ENCODE data around the gene EPB41. TPM values are rescaled to one million over a fixed set of nuclear protein-coding genes. Genes with fewer than 3 reads are reported as not detected.

Gene EPB41
- total RNA-seq, 2 experiments from 2014 or later, result 73.7 to 83.8 TPM

DNA sequence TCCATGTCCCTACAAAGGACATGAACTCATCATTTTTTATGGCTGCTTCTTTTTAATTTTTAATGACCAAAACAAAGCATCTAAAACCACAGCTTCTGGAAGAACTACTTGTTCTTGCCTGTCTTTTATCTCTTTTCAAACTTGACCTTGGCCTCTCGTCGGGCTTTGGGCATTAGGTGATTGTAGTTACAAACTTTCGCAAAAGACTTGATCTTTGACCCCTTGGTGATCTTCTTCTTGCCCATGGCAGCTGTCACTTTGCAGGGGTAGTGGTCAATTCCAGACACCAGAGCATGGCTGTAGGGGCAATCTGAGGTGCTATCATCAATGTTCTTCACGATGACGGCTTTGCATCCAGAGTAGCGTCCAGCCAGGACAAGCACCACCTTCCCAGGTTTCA lies 67.8 kb downstream of the EPB41 start:
- H3K27me3 Mint-ChIP-seq, result no peaks in the 10 kb centered on the region
- no peak overlapping the region for H3K27ac Mint-ChIP-seq
- H3K36me3 Mint-ChIP-seq, result peaks cover 14% of the 10 kb centered on the region
- DNase-seq (no peak), ATAC-seq (no peak)
- CTCF ChIA-PET, result no interaction called here
- peaks cover 20% of the 10 kb centered on the region for H3K4me1 Mint-ChIP-seq
- H3K9me3 Mint-ChIP-seq (ENCODE audit: low read depth), result peaks cover 5% of the 10 kb centered on the region
- no peak overlapping the region for H3K4me3 Mint-ChIP-seq

DNA sequence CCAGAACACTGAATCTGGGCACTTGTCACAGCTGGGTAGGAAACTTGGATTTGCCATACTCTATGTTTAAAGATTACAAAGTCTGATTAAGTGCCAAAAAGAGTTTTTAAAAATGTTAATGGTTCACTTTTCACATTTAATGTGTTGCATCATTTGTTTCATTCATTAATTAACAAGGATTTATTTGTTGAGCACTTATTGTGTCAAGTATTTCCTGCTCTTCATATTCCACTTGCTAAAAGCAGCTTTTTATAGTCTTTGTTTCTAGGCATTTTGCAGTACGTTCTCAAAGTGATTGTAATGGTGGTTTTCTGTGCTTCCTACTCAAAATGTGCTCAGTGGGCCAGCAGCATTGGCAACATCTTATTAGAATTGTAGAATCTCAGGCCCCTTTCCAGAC lies 68.7 kb downstream of the EPB41 start:
- no peak overlapping the region for H3K4me3 Mint-ChIP-seq
- peaks cover 5% of the 10 kb centered on the region for H3K9me3 Mint-ChIP-seq (ENCODE audit: low read depth)
- peaks cover 14% of the 10 kb centered on the region for H3K36me3 Mint-ChIP-seq
- DNase-seq (no peak), ATAC-seq (no peak)
- H3K27me3 Mint-ChIP-seq, result no peaks in the 10 kb centered on the region
- peaks cover 14% of the 10 kb centered on the region for H3K4me1 Mint-ChIP-seq
- no peak overlapping the region for H3K27ac Mint-ChIP-seq
- CTCF ChIA-PET, result no interaction called here

GRCh38 chr1:28983509-28984310 lies 69.3 kb downstream of the EPB41 start:
- no peak for DNase-seq

GRCh38 chr1:28984311-28984684 lies 69.9 kb downstream of the EPB41 start:
- DNase-seq (no peak), ATAC-seq (no peak)
- H3K27ac Mint-ChIP-seq, result no peak overlapping the region
- peaks cover 5% of the 10 kb centered on the region for H3K9me3 Mint-ChIP-seq (ENCODE audit: low read depth)
- CTCF ChIA-PET, result interaction anchor here (1.0 to 1.1 kb wide), 2 partner anchors 27 to 60 kb away, joined by 3 read pairs; no protein-coding TSS in a partner anchor
- no peaks in the 10 kb centered on the region for H3K27me3 Mint-ChIP-seq
- peaks cover 11% of the 10 kb centered on the region for H3K4me1 Mint-ChIP-seq
- peaks cover 18% of the 10 kb centered on the region for H3K36me3 Mint-ChIP-seq
- H3K4me3 Mint-ChIP-seq, result no peak overlapping the region

More at GRCh38 chr1:28983509-28984310, 69.3 kb downstream of the EPB41 start:
- Mint-ChIP-seq H3K9me3 (ENCODE audit: low read depth) (peaks cover 5% of the 10 kb centered on the region), H3K27ac (no peak overlapping the region), H3K27me3 (no peaks in the 10 kb centered on the region), H3K4me1 (peaks cover 13% of the 10 kb centered on the region), H3K36me3 (peaks cover 14% of the 10 kb centered on the region), H3K4me3 (no peak overlapping the region)
- no peak for ATAC-seq
- CTCF ChIA-PET, result interaction anchor here (1.1 kb wide), 1 partner anchor 27 kb away, joined by 3 read pairs; no protein-coding TSS in a partner anchor

- H3K4me1 Mint-ChIP-seq, result peaks cover 5% of the 10 kb centered on the region
- DNase-seq, result no peak
- H3K36me3 Mint-ChIP-seq, result peaks cover 15% of the 10 kb centered on the region
- H3K9me3 Mint-ChIP-seq (ENCODE audit: low read depth), result peaks cover 5% of the 10 kb centered on the region
- H3K4me3 Mint-ChIP-seq, result no peak overlapping the region
- no peaks in the 10 kb centered on the region for H3K27me3 Mint-ChIP-seq
- H3K27ac Mint-ChIP-seq, result no peak overlapping the region
- ATAC-seq, result no peak
- CTCF ChIA-PET, result interaction anchor here (0.6 to 1.0 kb wide), 2 partner anchors 61 to 176 kb away, joined by 3 to 4 read pairs; no protein-coding TSS in a partner anchor
Measured at GRCh38 chr1:28985427-28985826, 71.1 kb downstream of the EPB41 start.

DNA sequence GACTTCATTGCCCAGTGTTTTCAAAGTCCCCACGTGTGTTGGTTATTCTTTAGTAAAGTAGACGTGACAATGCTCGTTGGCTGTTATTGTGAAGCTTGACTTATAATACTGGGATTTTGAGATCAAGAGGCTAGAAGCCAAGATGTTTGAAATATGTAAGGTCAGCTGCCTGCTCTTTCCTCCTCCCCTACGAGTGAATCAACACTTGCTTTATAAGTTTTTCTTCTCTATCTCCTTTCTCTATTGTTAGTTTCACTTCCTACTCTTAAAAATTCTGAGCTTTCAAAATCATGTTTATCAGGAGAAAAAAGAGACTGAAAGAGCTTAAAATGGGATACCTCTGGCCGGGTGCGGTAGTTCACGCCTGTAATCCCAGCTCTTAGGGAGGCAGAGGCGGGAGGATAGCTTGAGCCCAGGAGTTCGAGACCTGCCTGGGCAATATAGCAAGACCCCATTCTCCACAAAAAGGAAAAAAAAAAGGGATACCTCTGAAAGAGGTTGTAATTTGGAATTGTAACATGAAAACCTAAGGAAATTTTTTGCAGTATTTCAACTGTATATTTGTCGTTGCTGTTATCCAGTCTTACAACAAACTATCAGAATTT lies 72.0 kb downstream of the EPB41 start:
- Mint-ChIP-seq H3K27me3 (no peaks in the 10 kb centered on the region), H3K4me3 (no peak overlapping the region), H3K4me1 (peaks cover 5% of the 10 kb centered on the region), H3K36me3 (peaks cover 15% of the 10 kb centered on the region), H3K27ac (no peak overlapping the region), H3K9me3 (ENCODE audit: low read depth) (peaks cover 5% of the 10 kb centered on the region)
- no peak for DNase-seq
- no peak for ATAC-seq
- CTCF ChIA-PET, result interaction anchor here (0.9 kb wide), 1 partner anchor 46 kb away, joined by 3 read pairs; no protein-coding TSS in a partner anchor

DNA sequence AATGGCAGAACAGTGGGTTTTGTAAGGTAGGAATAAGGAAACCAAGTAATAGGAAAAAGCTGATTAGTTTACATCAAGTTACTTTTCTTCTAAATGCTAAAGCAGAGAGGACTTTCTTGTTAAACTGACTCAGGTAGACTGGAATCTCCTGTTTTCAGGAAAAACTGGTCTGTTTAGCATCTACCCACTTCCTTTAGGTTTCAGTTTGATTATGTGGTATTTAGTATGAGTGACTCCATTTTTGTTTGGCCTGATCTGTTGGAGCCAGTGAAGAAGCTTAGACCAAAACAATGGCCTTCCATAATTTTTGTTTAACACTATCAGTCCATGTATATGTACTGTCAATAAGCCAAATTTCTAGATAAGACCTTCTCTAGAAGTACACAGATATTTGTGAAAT lies 88.4 kb downstream of the EPB41 start:
- H3K27me3 Mint-ChIP-seq, result no peaks in the 10 kb centered on the region
- H3K9me3 Mint-ChIP-seq (ENCODE audit: low read depth), result no peaks in the 10 kb centered on the region
- ATAC-seq (no peak), DNase-seq (no peak)
- H3K27ac Mint-ChIP-seq, result no peak overlapping the region
- H3K4me3 Mint-ChIP-seq, result no peak overlapping the region
- H3K4me1 Mint-ChIP-seq, result peaks cover 7% of the 10 kb centered on the region
- CTCF ChIA-PET, result no interaction called here
- peaks cover 26% of the 10 kb centered on the region for H3K36me3 Mint-ChIP-seq

- Mint-ChIP-seq H3K27ac (peak overlapping the region; percentile 26), H3K9me3 (ENCODE audit: low read depth) (no peaks in the 10 kb centered on the region), H3K4me1 (peaks cover 7% of the 10 kb centered on the region), H3K27me3 (no peaks in the 10 kb centered on the region), H3K4me3 (no peak overlapping the region), H3K36me3 (peaks cover 27% of the 10 kb centered on the region)
- CTCF ChIA-PET, result no interaction called here
- DNase-seq, result no peak
- no peak for ATAC-seq
Measured at GRCh38 chr1:29004288-29004687, 89.9 kb downstream of the EPB41 start.

DNA sequence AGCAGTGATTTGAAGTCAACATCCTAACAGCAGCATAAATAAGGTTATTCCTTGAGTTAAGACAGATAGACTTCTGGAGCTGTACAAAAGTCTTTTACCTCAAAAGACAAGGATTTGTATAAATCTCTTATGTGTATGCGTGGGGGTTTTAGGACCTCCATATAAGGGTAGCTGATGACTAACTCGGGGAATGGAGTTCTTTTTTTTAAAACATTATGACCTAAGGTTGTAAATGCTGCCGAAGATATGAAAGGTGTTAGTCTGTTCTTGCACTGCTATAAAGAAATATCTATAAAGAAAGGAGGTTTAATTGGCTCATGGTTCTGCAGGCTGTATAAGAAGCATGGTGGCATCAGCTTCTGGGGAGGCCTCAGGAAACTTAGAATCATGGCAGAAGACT lies 90.4 kb downstream of the EPB41 start:
- H3K9me3 Mint-ChIP-seq (ENCODE audit: low read depth), result no peaks in the 10 kb centered on the region
- no peak overlapping the region for H3K27ac Mint-ChIP-seq
- DNase-seq (no peak), ATAC-seq (no peak)
- H3K4me3 Mint-ChIP-seq, result no peak overlapping the region
- peaks cover 27% of the 10 kb centered on the region for H3K36me3 Mint-ChIP-seq
- no peaks in the 10 kb centered on the region for H3K27me3 Mint-ChIP-seq
- peaks cover 7% of the 10 kb centered on the region for H3K4me1 Mint-ChIP-seq
- CTCF ChIA-PET, result no interaction called here

DNA sequence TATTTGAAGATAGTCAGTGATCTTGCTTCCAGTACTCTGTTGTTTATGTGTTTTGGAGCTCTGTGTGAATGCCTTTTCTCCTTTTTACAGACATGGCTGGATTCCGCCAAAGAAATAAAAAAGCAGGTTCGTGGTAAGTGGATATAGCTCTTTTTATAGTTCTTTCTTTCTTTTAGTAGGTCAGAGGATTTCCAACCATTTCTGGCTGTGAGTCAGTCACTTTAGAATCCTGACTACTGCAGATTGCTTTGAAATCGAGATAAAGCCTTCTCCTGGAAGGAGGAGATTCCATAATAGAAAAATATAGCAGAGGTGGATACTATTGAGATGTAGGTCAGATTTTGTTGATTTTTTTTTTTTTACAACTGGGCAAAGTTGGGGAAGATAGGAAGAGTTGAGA lies 97.4 kb downstream of the EPB41 start:
- no peak overlapping the region for H3K4me3 Mint-ChIP-seq
- ATAC-seq (no peak), DNase-seq (no peak)
- H3K27me3 Mint-ChIP-seq, result no peaks in the 10 kb centered on the region
- CTCF ChIA-PET, result interaction anchor here (1.2 to 1.5 kb wide), 2 partner anchors 22 to 27 kb away, joined by 3 to 5 read pairs; no protein-coding TSS in a partner anchor
- H3K4me1 Mint-ChIP-seq, result peaks cover 1% of the 10 kb centered on the region
- no peak overlapping the region for H3K27ac Mint-ChIP-seq
- H3K36me3 Mint-ChIP-seq, result peaks cover 8% of the 10 kb centered on the region
- no peaks in the 10 kb centered on the region for H3K9me3 Mint-ChIP-seq (ENCODE audit: low read depth)

- Mint-ChIP-seq H3K4me3 (no peak overlapping the region), H3K27ac (no peak overlapping the region), H3K9me3 (ENCODE audit: low read depth) (no peaks in the 10 kb centered on the region), H3K4me1 (peaks cover 6% of the 10 kb centered on the region), H3K36me3 (peaks cover 5% of the 10 kb centered on the region), H3K27me3 (no peaks in the 10 kb centered on the region)
- no peak for DNase-seq
- CTCF ChIA-PET, result no interaction called here
- no peak for ATAC-seq
Measured at GRCh38 chr1:29017235-29017634, 102.9 kb downstream of the EPB41 start.

- DNase-seq (no peak), ATAC-seq (no peak)
- CTCF ChIA-PET, result interaction anchor here (1.3 to 1.7 kb wide), 2 partner anchors 15 to 130 kb away, joined by 5 to 6 read pairs; no protein-coding TSS in a partner anchor
- H3K36me3 Mint-ChIP-seq, result peaks cover 5% of the 10 kb centered on the region
- no peaks in the 10 kb centered on the region for H3K27me3 Mint-ChIP-seq
- peaks cover 6% of the 10 kb centered on the region for H3K4me1 Mint-ChIP-seq
- H3K27ac Mint-ChIP-seq, result no peak overlapping the region
- no peaks in the 10 kb centered on the region for H3K9me3 Mint-ChIP-seq (ENCODE audit: low read depth)
- H3K4me3 Mint-ChIP-seq, result no peak overlapping the region
Measured at GRCh38 chr1:29017975-29018712, 103.8 kb downstream of the EPB41 start.

DNA sequence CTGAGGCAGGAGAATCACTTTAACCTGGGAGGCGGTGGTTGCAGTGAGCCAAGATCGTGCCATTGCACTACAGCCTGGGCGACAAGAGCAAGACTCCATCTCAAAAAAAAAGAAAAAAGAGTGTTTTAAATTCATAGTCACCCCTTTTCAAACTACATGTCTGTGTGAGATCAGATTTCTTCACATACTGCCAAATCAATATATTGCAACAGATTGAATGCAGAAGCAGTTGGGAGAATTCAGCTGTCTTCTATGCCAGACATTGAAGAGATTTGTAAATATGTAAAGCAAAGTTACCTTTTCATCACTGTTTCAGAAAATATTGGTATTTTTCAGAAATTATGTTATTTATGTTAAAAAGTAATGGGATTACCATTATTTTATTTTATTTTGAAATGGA lies 108.3 kb downstream of the EPB41 start:
- no peak overlapping the region for H3K27ac Mint-ChIP-seq

More for the DNA sequence above, 108.3 kb downstream of the EPB41 start:
- Mint-ChIP-seq H3K36me3 (peaks cover 8% of the 10 kb centered on the region), H3K4me3 (no peak overlapping the region), H3K9me3 (ENCODE audit: low read depth) (no peaks in the 10 kb centered on the region), H3K4me1 (no peaks in the 10 kb centered on the region), H3K27me3 (no peaks in the 10 kb centered on the region)
- DNase-seq (no peak), ATAC-seq (no peak)
- CTCF ChIA-PET, result no interaction called here

All from activated CD8-positive, alpha-beta memory T cell treated with anti-CD3 and anti-CD28 coated beads, Interleukin-2, amount 10 ng/mL, durations not matched to agents 7 days and 5 days (primary cell).